Caco-2 (cell line): ENCODE data around the gene UBE3C. TPM values are rescaled to one million over a fixed set of nuclear protein-coding genes. Genes with fewer than 3 reads are reported as not detected.
A peak's percentile ranks its signal among the peaks of the same experiment; 100 is the strongest.

ENCODE experiments used
- BruUV-seq: library from RNA; stranded (reverse); fragments of 400-500 nt; replicated peaks from 2 replicates; lab custom pipeline; 2021; lab: Mats Ljungman, UMichigan
- CTCF ChIA-PET: fragments of 300-600 bp; sonication (Branson Sonifier 250); formaldehyde crosslinking; loops from one replicate; lab custom pipeline; 2022; ENCODE audit warnings: antibody characterized with exemption; lab: Charles Lee
- POLR2A ChIA-PET: fragments of 300-600 bp; sonication (Branson Sonifier 250); formaldehyde crosslinking; loops from one replicate; lab custom pipeline; 2022; ENCODE audit warnings: antibody characterized with exemption; lab: Charles Lee
- DNase-seq, 2 experiments: peaks; one replicate each; pipeline versions ENCODE4 v3.0.0 to v3.0.0-alpha.2; 2020 to 2022
- H3K27me3 ChIP-seq: replicated peaks from 2 replicates; pipeline ENCODE4 v1.6.0; 2011; ENCODE audit warnings: low read length; ENCODE audit not compliant: control insufficient read depth, insufficient read depth
- H3K36me3 ChIP-seq: 2 replicates; pipeline ENCODE4 v1.5.1; 2011; ENCODE audit warnings: low read length; ENCODE audit not compliant: control insufficient read depth, insufficient read depth
- H3K4me1 ChIP-seq: fragments of 250-450 bp; sonication (Bioruptor Pico); 2 replicates; pipeline ENCODE4 v1.5.1; 2020; ENCODE audit warnings: mild to moderate bottlenecking
- H3K4me3 ChIP-seq: 2 replicates; pipeline ENCODE4 v1.5.1; 2011; ENCODE audit warnings: low read depth, mild to moderate bottlenecking, control low read depth, low read length
- H3K9me3 ChIP-seq: fragments of 250-450 bp; sonication (Bioruptor Pico); 2 replicates; pipeline ENCODE4 v1.5.1; 2020; ENCODE audit warnings: mild to moderate bottlenecking, moderate library complexity
- H3K27ac Mint-ChIP-seq: one replicate; pipeline ENCODE4 v1.8.0; 2022; ENCODE audit warnings: mixed read lengths; ENCODE audit not compliant: unreplicated experiment
- H3K27me3 Mint-ChIP-seq: one replicate; pipeline ENCODE4 v1.8.0; 2022; ENCODE audit warnings: mixed read lengths; ENCODE audit not compliant: insufficient read depth, unreplicated experiment
- H3K36me3 Mint-ChIP-seq: one replicate; pipeline ENCODE4 v1.8.0; 2022; ENCODE audit warnings: mild to moderate bottlenecking, mixed read lengths; ENCODE audit not compliant: insufficient read depth, unreplicated experiment
- H3K4me1 Mint-ChIP-seq: one replicate; pipeline ENCODE4 v1.8.0; 2022; ENCODE audit warnings: low read depth, mixed read lengths; ENCODE audit not compliant: unreplicated experiment
- H3K4me3 Mint-ChIP-seq: one replicate; pipeline ENCODE4 v1.8.0; 2022; ENCODE audit warnings: mild to moderate bottlenecking, moderate library complexity, mixed read lengths; ENCODE audit not compliant: unreplicated experiment
- H3K9me3 Mint-ChIP-seq: one replicate; pipeline ENCODE4 v1.8.0; 2022; ENCODE audit warnings: mixed read lengths; ENCODE audit not compliant: unreplicated experiment
- CTCF ChIP-seq, 2 experiments: fragments of 200-600 bp in 1 of 2; IDR thresholded peaks; 1 replicate in 1 of 2; 2 replicates in 1 of 2; pipeline versions ENCODE4 v1.5.1 to v1.8.0; 2011 to 2022; ENCODE audit warnings: antibody characterized with exemption in 1 of 2, control low read depth in 1 of 2, inconsistent platforms in 1 of 2, low read depth in 1 of 2, low read length in 1 of 2, mild to moderate bottlenecking in 1 of 2, moderate library complexity in 1 of 2; ENCODE audit not compliant: insufficient read depth in 1 of 2, severe bottlenecking in 1 of 2, unreplicated experiment in 1 of 2
- intact Hi-C: fragments of 100-400 bp; cut with micrococcal nuclease; formaldehyde crosslinking; loops from one replicate; pipeline ENCODE4 v1.10.0; 2022; ENCODE audit not compliant: unreplicated experiment
- total RNA-seq: library from RNA; stranded (reverse); gene quantifications from 2 replicates; pipeline ENCODE4 v1.2.3, GENCODE V29; 2022

Gene UBE3C
- total RNA-seq, 1 experiment from 2014 or later, result 76.1 TPM

GRCh38 chr7:157267956-157268355 lies 129.2 kb downstream of the UBE3C start:
- ChIA-PET POLR2A (no interaction called here), CTCF (no interaction called here)
- Histone ChIP-seq H3K36me3 (peaks cover 11% of the 10 kb centered on the region), H3K4me3 (no peak overlapping the region), H3K4me1 (no peaks in the 10 kb centered on the region), H3K9me3 (no peaks in the 10 kb centered on the region), H3K27me3 (no peaks in the 10 kb centered on the region)
- TF ChIP-seq CTCF (IDR thresholded peaks at IDR 0.05; ENCODE audit: insufficient read depth in 1 of 2, low read depth in 1 of 2, low read length in 1 of 2, severe bottlenecking in 1 of 2, unreplicated experiment in 1 of 2), result no peak
- Mint-ChIP-seq H3K4me3 (no peak overlapping the region), H3K4me1 (peaks cover 4% of the 10 kb centered on the region), H3K27me3 (no peaks in the 10 kb centered on the region), H3K9me3 (no peaks in the 10 kb centered on the region), H3K36me3 (peaks cover 62% of the 10 kb centered on the region), H3K27ac (no peak overlapping the region)
- no peak for DNase-seq
- no TSS peak for BruUV-seq
- intact Hi-C loops, result no loop called here

DNA sequence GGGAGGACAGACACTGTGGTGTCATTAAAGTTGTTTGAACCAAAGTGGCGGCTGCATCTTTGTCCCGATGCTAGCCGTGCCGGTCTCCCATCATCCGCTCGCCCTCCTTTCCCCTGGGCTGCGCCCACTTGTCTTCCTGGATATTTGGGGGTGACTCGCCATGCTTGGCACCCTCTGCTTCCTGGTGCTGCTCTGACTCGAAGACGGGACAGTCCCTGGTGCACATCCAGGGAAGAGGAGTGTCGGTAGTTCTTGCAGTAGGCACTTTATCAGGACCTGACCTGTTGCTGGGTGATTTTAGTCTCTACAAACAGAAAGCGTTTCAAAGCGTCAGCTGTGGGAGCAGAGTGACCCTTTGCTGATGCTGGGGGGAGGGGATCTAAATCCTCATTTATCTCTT lies 129.8 kb downstream of the UBE3C start:
- Histone ChIP-seq H3K4me1 (0 out of 2 replicates have a peak, but pooled peaks cover 5% of the 10 kb centered on the region), H3K36me3 (peaks cover 10% of the 10 kb centered on the region; the same call in 1 of the 2 replicates), H3K4me3 (no peak overlapping the region), H3K9me3 (no peaks in the 10 kb centered on the region), H3K27me3 (no peaks in the 10 kb centered on the region)
- Mint-ChIP-seq H3K9me3 (no peaks in the 10 kb centered on the region), H3K4me3 (no peak overlapping the region), H3K27ac (no peak overlapping the region), H3K36me3 (peaks cover 62% of the 10 kb centered on the region), H3K27me3 (no peaks in the 10 kb centered on the region), H3K4me1 (peaks cover 9% of the 10 kb centered on the region)
- DNase-seq, result no peak
- POLR2A ChIA-PET, result no interaction called here
- no peak for TF ChIP-seq CTCF (IDR thresholded peaks at IDR 0.05; ENCODE audit: insufficient read depth in 1 of 2, low read depth in 1 of 2, low read length in 1 of 2, severe bottlenecking in 1 of 2, unreplicated experiment in 1 of 2)
- CTCF ChIA-PET, result no interaction called here
- intact Hi-C loops, result no loop called here
- TSS peak; percentile 18 for BruUV-seq

- no peaks in the 10 kb centered on the region for H3K9me3 Mint-ChIP-seq
- ChIA-PET POLR2A (no interaction called here), CTCF (no interaction called here)
Measured at GRCh38 chr7:157269341-157270059, 130.8 kb downstream of the UBE3C start.

More at GRCh38 chr7:157269341-157270059, 130.8 kb downstream of the UBE3C start:
- Histone ChIP-seq H3K36me3 (peaks cover 7% of the 10 kb centered on the region; the same call in 1 of the 2 replicates), H3K4me3 (no peak overlapping the region), H3K9me3 (no peaks in the 10 kb centered on the region), H3K4me1 (0 out of 2 replicates have a peak, but pooled peaks cover 5% of the 10 kb centered on the region), H3K27me3 (no peaks in the 10 kb centered on the region)
- Mint-ChIP-seq H3K4me1 (peaks cover 9% of the 10 kb centered on the region), H3K4me3 (no peak overlapping the region), H3K27me3 (no peaks in the 10 kb centered on the region), H3K27ac (peak overlapping the region; percentile 42), H3K36me3 (peaks cover 56% of the 10 kb centered on the region)
- intact Hi-C loops, result loop anchor here (5.0 kb wide), 1 partner anchor 42 kb away; no protein-coding TSS in a partner anchor
- no peak for TF ChIP-seq CTCF (IDR thresholded peaks at IDR 0.05; ENCODE audit: insufficient read depth in 1 of 2, low read depth in 1 of 2, low read length in 1 of 2, severe bottlenecking in 1 of 2, unreplicated experiment in 1 of 2)
- BruUV-seq, result no TSS peak
- no peak for DNase-seq
